Astrocyte (in vitro differentiated cells and primary cell): Measurements from ENCODE around the gene SNX24. TPM values are rescaled to one million over a fixed set of nuclear protein-coding genes. Genes with fewer than 3 reads are reported as not detected.

Experiments used
- DNase-seq: peaks from one replicate; pipeline ENCODE4 v3.0.0-alpha.2; 2010; ENCODE audit warnings: low read depth
- FAIRE-seq: peaks from 2 replicates; lab custom pipeline; 2011; peaks lifted over from hg19 to GRCh38; lab: Jason Lieb, UNC
- H2AFZ ChIP-seq: 2 replicates; pipeline ENCODE4 v1.6.0; 2012; ENCODE audit warnings: low read depth, low read length, inconsistent platforms
- H3K27ac ChIP-seq: 2 replicates; pipeline ENCODE4 v1.5.1; 2011; ENCODE audit warnings: low read depth, low read length, inconsistent platforms
- H3K27me3 ChIP-seq: 2 replicates; pipeline ENCODE4 v1.6.0; 2011; ENCODE audit warnings: low read length, inconsistent platforms; ENCODE audit not compliant: insufficient read depth
- H3K36me3 ChIP-seq: 2 replicates; pipeline ENCODE4 v1.5.1; 2011; ENCODE audit warnings: low read length, inconsistent platforms; ENCODE audit not compliant: insufficient read depth
- H3K4me1 ChIP-seq: 2 replicates; pipeline ENCODE4 v1.5.1; 2011; ENCODE audit warnings: low read length, inconsistent platforms; ENCODE audit not compliant: insufficient read depth
- H3K4me2 ChIP-seq: 2 replicates; pipeline ENCODE4 v1.6.0; 2012; ENCODE audit warnings: low read length, inconsistent platforms
- H3K4me3 ChIP-seq: 2 replicates; pipeline ENCODE4 v1.5.1; 2011; ENCODE audit warnings: low read depth, mild to moderate bottlenecking, low read length, inconsistent platforms; ENCODE audit not compliant: insufficient read depth
- H3K79me2 ChIP-seq: 2 replicates; pipeline ENCODE4 v1.6.0; 2012; ENCODE audit warnings: mild to moderate bottlenecking, low read length, inconsistent platforms; ENCODE audit not compliant: insufficient read depth
- H3K9ac ChIP-seq: 2 replicates; pipeline ENCODE4 v1.6.0; 2012; ENCODE audit warnings: mild to moderate bottlenecking, low read length, inconsistent platforms
- H3K9me3 ChIP-seq: 2 replicates; pipeline ENCODE4 v1.5.1; 2012; ENCODE audit warnings: low read depth, mild to moderate bottlenecking, low read length, inconsistent platforms; ENCODE audit not compliant: insufficient read depth
- H4K20me1 ChIP-seq: 2 replicates; pipeline ENCODE4 v1.6.0; 2012; ENCODE audit warnings: low read length, inconsistent platforms; ENCODE audit not compliant: insufficient read depth
- H3K27ac Mint-ChIP-seq: one replicate; pipeline ENCODE4 v1.8.0; 2021; ENCODE audit warnings: mild to moderate bottlenecking, mixed read lengths; ENCODE audit not compliant: unreplicated experiment
- H3K27me3 Mint-ChIP-seq: one replicate; pipeline ENCODE4 v1.8.0; 2021; ENCODE audit warnings: low read depth, mixed read lengths; ENCODE audit not compliant: unreplicated experiment
- H3K36me3 Mint-ChIP-seq: one replicate; pipeline ENCODE4 v1.8.0; 2021; ENCODE audit warnings: low read depth, mixed read lengths; ENCODE audit not compliant: unreplicated experiment
- H3K4me1 Mint-ChIP-seq: one replicate; pipeline ENCODE4 v1.8.0; 2021; ENCODE audit warnings: low read depth, mixed read lengths; ENCODE audit not compliant: unreplicated experiment
- H3K4me3 Mint-ChIP-seq: one replicate; pipeline ENCODE4 v1.8.0; 2021; ENCODE audit warnings: mild to moderate bottlenecking, moderate library complexity, mixed read lengths; ENCODE audit not compliant: unreplicated experiment
- H3K9me3 Mint-ChIP-seq: one replicate; pipeline ENCODE4 v1.8.0; 2021; ENCODE audit warnings: mild to moderate bottlenecking, mixed read lengths; ENCODE audit not compliant: unreplicated experiment
- CTCF ChIP-seq: IDR thresholded peaks from 2 replicates; pipeline ENCODE4 v1.5.1; 2011; ENCODE audit warnings: low read depth, mild to moderate bottlenecking, inconsistent platforms, low read length, moderate library complexity; ENCODE audit not compliant: insufficient read depth
- EZH2 ChIP-seq: IDR thresholded peaks from 2 replicates; pipeline ENCODE4 v1.6.1; 2012; ENCODE audit warnings: mild to moderate bottlenecking, low read length, inconsistent platforms; ENCODE audit not compliant: insufficient read depth
- total RNA-seq: library from RNA; stranded (reverse); gene quantifications from 2 replicates; pipeline ENCODE4 v1.2.1, GENCODE V29; 2021

Gene SNX24
- total RNA-seq, 1 donor from 2014 or later = 44.6 TPM

GRCh38 chr5:122929980-122930379 lies 84.6 kb downstream of the SNX24 start:
- TF ChIP-seq EZH2 (no peak), CTCF (no peak)
- H3K27ac Mint-ChIP-seq = no peak overlapping the region
- H3K9ac ChIP-seq = no peak overlapping the region
- H2AFZ ChIP-seq = no peak overlapping the region
- H3K27me3 ChIP-seq = no peaks in the 10 kb centered on the region
- peaks cover 23% of the 10 kb centered on the region for H4K20me1 ChIP-seq
- FAIRE-seq (no peak), DNase-seq (no peak)
- H3K4me1 Mint-ChIP-seq = no peaks in the 10 kb centered on the region
- H3K9me3 ChIP-seq = no peaks in the 10 kb centered on the region
- no peak overlapping the region for H3K4me3 ChIP-seq
- H3K79me2 ChIP-seq = peaks cover 3% of the 10 kb centered on the region
- H3K4me2 ChIP-seq = no peak overlapping the region
- H3K27me3 Mint-ChIP-seq = no peaks in the 10 kb centered on the region
- no peak overlapping the region for H3K27ac ChIP-seq
- H3K4me1 ChIP-seq = no peaks in the 10 kb centered on the region
- H3K36me3 ChIP-seq = no peaks in the 10 kb centered on the region
- H3K9me3 Mint-ChIP-seq = no peaks in the 10 kb centered on the region
- no peak overlapping the region for H3K4me3 Mint-ChIP-seq
- peaks cover 2% of the 10 kb centered on the region for H3K36me3 Mint-ChIP-seq

- Mint-ChIP-seq H3K4me1 (no peaks in the 10 kb centered on the region), H3K9me3 (no peaks in the 10 kb centered on the region), H3K27me3 (no peaks in the 10 kb centered on the region), H3K36me3 (no peaks in the 10 kb centered on the region), H3K4me3 (no peak overlapping the region), H3K27ac (no peak overlapping the region)
- DNase-seq = no peak
- H4K20me1 ChIP-seq = peaks cover 12% of the 10 kb centered on the region
- no peak for TF ChIP-seq EZH2
- TF ChIP-seq CTCF = no peak
- no peak overlapping the region for H2AFZ ChIP-seq
- no peak overlapping the region for H3K27ac ChIP-seq
- no peak for FAIRE-seq
- no peaks in the 10 kb centered on the region for H3K36me3 ChIP-seq
- no peaks in the 10 kb centered on the region for H3K4me1 ChIP-seq
- H3K4me2 ChIP-seq = no peak overlapping the region
- no peaks in the 10 kb centered on the region for H3K9me3 ChIP-seq
- H3K27me3 ChIP-seq = no peaks in the 10 kb centered on the region
- H3K4me3 ChIP-seq = no peak overlapping the region
- H3K79me2 ChIP-seq = no peaks in the 10 kb centered on the region
- H3K9ac ChIP-seq = no peak overlapping the region
These were observed 88.5 kb downstream of the SNX24 start for GRCh38 chr5:122933956-122934355.

- no peak overlapping the region for H3K4me3 Mint-ChIP-seq
- peaks cover 4% of the 10 kb centered on the region for H3K36me3 Mint-ChIP-seq
- DNase-seq = no peak
- no peak overlapping the region for H3K9ac ChIP-seq
- no peaks in the 10 kb centered on the region for H3K9me3 Mint-ChIP-seq
- no peak overlapping the region for H3K4me3 ChIP-seq
- H3K27me3 Mint-ChIP-seq = no peaks in the 10 kb centered on the region
- H3K27ac Mint-ChIP-seq = no peak overlapping the region
- H3K9me3 ChIP-seq = no peaks in the 10 kb centered on the region
- FAIRE-seq = no peak
- no peaks in the 10 kb centered on the region for H3K36me3 ChIP-seq
- no peak for TF ChIP-seq EZH2
- no peak for TF ChIP-seq CTCF
- no peaks in the 10 kb centered on the region for H3K79me2 ChIP-seq
- H3K27ac ChIP-seq = no peak overlapping the region
- H3K4me1 Mint-ChIP-seq = no peaks in the 10 kb centered on the region
- no peak overlapping the region for H3K4me2 ChIP-seq
- no peak overlapping the region for H2AFZ ChIP-seq
- H4K20me1 ChIP-seq = peaks cover 9% of the 10 kb centered on the region
- no peaks in the 10 kb centered on the region for H3K4me1 ChIP-seq
- H3K27me3 ChIP-seq = no peaks in the 10 kb centered on the region
These were observed 90.7 kb downstream of the SNX24 start for GRCh38 chr5:122936088-122936487.
